ENCODE results near the gene BARX1.

GRCh38 chr9:93930070-93930469, 25.1 kb downstream of the BARX1 start:
- no peak for TF ChIP-seq ZSCAN5A (tag by site-specific recombination; IDR thresholded peaks at IDR 0.05)
- TF ChIP-seq ZNF530 (tag by site-specific recombination; IDR thresholded peaks at IDR 0.05; ENCODE audit: low read depth): no peak
- no peak for TF ChIP-seq ZNF701 (tag by site-specific recombination; IDR thresholded peaks at IDR 0.05)
- no peak for TF ChIP-seq WT1 (tag by site-specific recombination; IDR thresholded peaks at IDR 0.05)
- TF ChIP-seq KLF16 (tag by site-specific recombination; IDR thresholded peaks at IDR 0.05): no peak
- TF ChIP-seq ZNF354C (tag by site-specific recombination; IDR thresholded peaks at IDR 0.05; ENCODE audit: borderline replicate concordance, low read depth): no peak
- no peak for TF ChIP-seq CTCF (tag by site-specific recombination; IDR thresholded peaks at IDR 0.05)
- TF ChIP-seq HOXA7 (CRISPR knock-in tag; IDR thresholded peaks at IDR 0.05; ENCODE audit: borderline replicate concordance): no peak
- no peak for TF ChIP-seq GLI4 (tag by site-specific recombination; IDR thresholded peaks at IDR 0.05)
